Keratinocyte (primary cell): ENCODE data around the gene GRK5.

Experiments used
- CTCF ChIP-seq, 3 experiments: IDR thresholded peaks in 1 of 3; conservative IDR thresholded peaks in 1 of 3; optimal IDR thresholded peaks in 1 of 3; 2 replicates in 2 of 3; 3 replicates in 1 of 3; pipeline versions ENCODE3 to v1.5.1; 2011; ENCODE audit warnings: low read length in 3 of 3, mild to moderate bottlenecking in 3 of 3, moderate library complexity in 2 of 3, control low read depth in 1 of 3, inconsistent platforms in 1 of 3; ENCODE audit not compliant: insufficient read depth in 2 of 3; ENCODE audit errors: extremely low read depth in 1 of 3
- EZH2 ChIP-seq: IDR thresholded peaks from one replicate; pipeline ENCODE4 v1.6.1; 2012; ENCODE audit warnings: inconsistent platforms, mild to moderate bottlenecking, low read length, moderate library complexity

- no peak for TF ChIP-seq CTCF (optimal IDR thresholded peaks at IDR 0.05 in 1 of 3, IDR thresholded peaks at IDR 0.05 in 1 of 3, conservative IDR thresholded peaks at IDR 0.05 in 1 of 3; ENCODE audit: extremely low read depth in 1 of 3, insufficient read depth in 2 of 3, low read length in 3 of 3)
- no peak for TF ChIP-seq EZH2
These were observed 10.0 kb downstream of the GRK5 start for GRCh38 chr10:119217401-119217800.
